RPMI7951 (cell line): ENCODE results near the gene BAZ1B. TPM values are rescaled to one million over a fixed set of nuclear protein-coding genes. Genes with fewer than 3 reads are reported as not detected.
"Not testable (repeated sequence)": the region's sequence is repeated elsewhere in the genome, so short reads cannot be mapped to it uniquely, and the experiment has no call there.

ENCODE experiments used
- DNase-seq: peaks from one replicate; pipeline ENCODE4 v3.0.0-alpha.2; 2012; ENCODE audit warnings: low read depth
- total RNA-seq: library from RNA; depleted of rRNA; stranded (reverse); fragments of >200 nt; shearing (Covaris generic); gene quantifications from 2 replicates; pipeline ENCODE4 v1.2.3, GENCODE V29; 2014

Gene BAZ1B
- total RNA-seq, 1 experiment from 2014 or later = 60.4 TPM

GRCh38 chr7:73507556-73507955 lies 14.5 kb downstream of the BAZ1B start:
- DNase-seq = no peak

GRCh38 chr7:73504920-73505319 lies 17.2 kb downstream of the BAZ1B start:
- no peak for DNase-seq

- DNase-seq = no peak
These were observed 18.1 kb downstream of the BAZ1B start for GRCh38 chr7:73504017-73504416.

- DNase-seq = no peak
These were observed 18.9 kb downstream of the BAZ1B start for GRCh38 chr7:73503229-73503628.

- DNase-seq = no peak
These were observed 25.5 kb downstream of the BAZ1B start for GRCh38 chr7:73496626-73497025.

- not testable (repeated sequence) for DNase-seq
These were observed 26.6 kb downstream of the BAZ1B start for GRCh38 chr7:73495507-73495906.

- no peak for DNase-seq
These were observed 32.1 kb downstream of the BAZ1B start for GRCh38 chr7:73489976-73490375.

GRCh38 chr7:73487486-73487885 lies 34.6 kb downstream of the BAZ1B start:
- no peak for DNase-seq

- DNase-seq = no peak
These were observed 38.9 kb downstream of the BAZ1B start for GRCh38 chr7:73483171-73483570.

- DNase-seq = no peak
These were observed 39.3 kb downstream of the BAZ1B start for GRCh38 chr7:73482746-73483145.

- DNase-seq = not testable (repeated sequence)
These were observed 40.6 kb downstream of the BAZ1B start for GRCh38 chr7:73481521-73481920.

- DNase-seq = no peak
These were observed 43.5 kb downstream of the BAZ1B start for GRCh38 chr7:73478549-73478948.

- DNase-seq = no peak
These were observed 44.7 kb downstream of the BAZ1B start for GRCh38 chr7:73477376-73477775.

GRCh38 chr7:73470208-73470607 lies 51.9 kb downstream of the BAZ1B start:
- DNase-seq = no peak

- not testable (repeated sequence) for DNase-seq
These were observed 55.0 kb downstream of the BAZ1B start for GRCh38 chr7:73467046-73467445.

GRCh38 chr7:73466112-73466511 lies 56.0 kb downstream of the BAZ1B start:
- no peak for DNase-seq

GRCh38 chr7:73463966-73464365 lies 58.1 kb downstream of the BAZ1B start:
- no peak for DNase-seq

GRCh38 chr7:73463260-73463659 lies 58.8 kb downstream of the BAZ1B start:
- DNase-seq = no peak

GRCh38 chr7:73461782-73462285 lies 60.3 kb downstream of the BAZ1B start:
- DNase-seq = no peak

- no peak for DNase-seq
These were observed 67.7 kb downstream of the BAZ1B start for GRCh38 chr7:73454424-73454823.

- no peak for DNase-seq
These were observed 69.0 kb downstream of the BAZ1B start for GRCh38 chr7:73452999-73453635.

GRCh38 chr7:73451780-73452398 lies 70.2 kb downstream of the BAZ1B start:
- peak; percentile 55 for DNase-seq

GRCh38 chr7:73449422-73449821 lies 72.7 kb downstream of the BAZ1B start:
- no peak for DNase-seq

- no peak for DNase-seq
These were observed 73.5 kb downstream of the BAZ1B start for GRCh38 chr7:73448609-73449008.
